ENCODE measurements around the gene KRT6C.

DNA sequence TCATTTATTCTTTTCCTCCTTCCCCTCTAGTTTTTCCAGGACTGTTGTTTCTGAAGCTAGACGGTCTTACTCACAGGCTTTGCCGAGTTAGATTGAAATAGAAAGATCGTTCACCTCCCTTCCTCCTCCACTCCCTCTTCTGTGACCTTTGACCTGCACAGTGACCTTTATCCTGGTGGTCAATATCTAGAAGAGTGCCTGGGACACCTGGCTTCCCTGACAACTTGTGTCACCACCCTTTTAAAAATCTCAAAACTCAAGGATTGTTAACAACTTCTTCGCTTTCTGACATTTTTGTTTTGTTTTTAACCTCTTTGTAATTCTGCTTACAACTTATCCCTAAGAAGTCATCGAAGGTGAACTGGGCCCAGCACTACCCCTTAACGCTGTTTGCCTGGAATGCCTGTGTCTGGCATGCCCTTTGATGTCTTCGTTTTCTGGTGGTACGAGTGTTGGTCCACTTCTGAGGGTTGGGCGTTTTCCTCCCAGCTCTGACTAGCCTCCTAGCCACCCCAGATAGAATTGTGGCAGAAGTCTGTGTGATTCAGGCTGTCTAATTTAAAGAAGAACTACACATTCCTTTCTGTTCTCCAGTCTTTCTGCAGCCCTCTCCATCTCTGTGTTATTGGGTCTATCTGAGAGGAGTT is 36.7 kb downstream of the KRT6C start:
- TF ChIP-seq, protein P1, sequence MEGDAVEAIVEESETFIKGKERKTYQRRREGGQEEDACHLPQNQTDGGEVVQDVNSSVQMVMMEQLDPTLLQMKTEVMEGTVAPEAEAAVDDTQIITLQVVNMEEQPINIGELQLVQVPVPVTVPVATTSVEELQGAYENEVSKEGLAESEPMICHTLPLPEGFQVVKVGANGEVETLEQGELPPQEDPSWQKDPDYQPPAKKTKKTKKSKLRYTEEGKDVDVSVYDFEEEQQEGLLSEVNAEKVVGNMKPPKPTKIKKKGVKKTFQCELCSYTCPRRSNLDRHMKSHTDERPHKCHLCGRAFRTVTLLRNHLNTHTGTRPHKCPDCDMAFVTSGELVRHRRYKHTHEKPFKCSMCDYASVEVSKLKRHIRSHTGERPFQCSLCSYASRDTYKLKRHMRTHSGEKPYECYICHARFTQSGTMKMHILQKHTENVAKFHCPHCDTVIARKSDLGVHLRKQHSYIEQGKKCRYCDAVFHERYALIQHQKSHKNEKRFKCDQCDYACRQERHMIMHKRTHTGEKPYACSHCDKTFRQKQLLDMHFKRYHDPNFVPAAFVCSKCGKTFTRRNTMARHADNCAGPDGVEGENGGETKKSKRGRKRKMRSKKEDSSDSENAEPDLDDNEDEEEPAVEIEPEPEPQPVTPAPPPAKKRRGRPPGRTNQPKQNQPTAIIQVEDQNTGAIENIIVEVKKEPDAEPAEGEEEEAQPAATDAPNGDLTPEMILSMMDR (IDR thresholded peaks at IDR 0.05; ENCODE audit: low read length): no peak
- no peak for TF ChIP-seq EZH2 (IDR thresholded peaks at IDR 0.05; ENCODE audit: borderline replicate concordance, low read length)
